ENCODE results near the gene ETNK2.
A peak's percentile ranks its signal among the peaks of the same experiment; 100 is the strongest.

ETNK2 gene

GRCh38 chr1:204161609-204162493, 10.0 kb upstream of the ETNK2 start:
- peaks cover 0 to 3% (median 2%) of the 10 kb centered on the region in 5 donors for H3K4me1 ChIP-seq (ENCODE audit: control insufficient read depth in 5 of 5, insufficient read depth in 5 of 5, low read length in 5 of 5)
- H3K9me3 ChIP-seq (ENCODE audit: control insufficient read depth in 5 of 5, low read length in 5 of 5) = no peaks in the 10 kb centered on the region
- no peak overlapping the region for H3K4me3 ChIP-seq (ENCODE audit: low read depth in 1 of 5, low read length in 5 of 5)
- H3K27ac ChIP-seq (ENCODE audit: low read depth, low read length) = no peak overlapping the region
- peaks cover 15 to 26% (median 22%) of the 10 kb centered on the region in 5 donors for H3K27me3 ChIP-seq (ENCODE audit: control insufficient read depth in 5 of 5, insufficient read depth in 4 of 5, low read length in 5 of 5)
- no peaks in the 10 kb centered on the region for H3K36me3 ChIP-seq (ENCODE audit: control insufficient read depth in 5 of 5, insufficient read depth in 5 of 5, low read length in 5 of 5)
- H3K9ac ChIP-seq (ENCODE audit: low read length in 5 of 5) = no peak overlapping the region

GRCh38 chr1:204157962-204158361, 6.1 kb upstream of the ETNK2 start:
- H3K27ac ChIP-seq (ENCODE audit: low read depth, low read length) = no peak overlapping the region
- peaks cover 0 to 4% (median 3%) of the 10 kb centered on the region in 5 donors for H3K4me1 ChIP-seq (ENCODE audit: control insufficient read depth in 5 of 5, insufficient read depth in 5 of 5, low read length in 5 of 5)
- no peaks in the 10 kb centered on the region for H3K36me3 ChIP-seq (ENCODE audit: control insufficient read depth in 5 of 5, insufficient read depth in 5 of 5, low read length in 5 of 5)
- H3K4me3 ChIP-seq (ENCODE audit: low read depth in 1 of 5, low read length in 5 of 5) = no peak overlapping the region
- H3K27me3 ChIP-seq (ENCODE audit: control insufficient read depth in 5 of 5, insufficient read depth in 4 of 5, low read length in 5 of 5) = peaks cover 7 to 38% (median 29%) of the 10 kb centered on the region in 5 donors
- no peaks in the 10 kb centered on the region for H3K9me3 ChIP-seq (ENCODE audit: control insufficient read depth in 5 of 5, low read length in 5 of 5)
- H3K9ac ChIP-seq (ENCODE audit: low read length in 5 of 5) = no peak overlapping the region

- H3K27me3 ChIP-seq (ENCODE audit: control insufficient read depth in 5 of 5, insufficient read depth in 4 of 5, low read length in 5 of 5) = peaks cover 0 to 36% (median 24%) of the 10 kb centered on the region in 5 donors
- H3K9me3 ChIP-seq (ENCODE audit: control insufficient read depth in 5 of 5, low read length in 5 of 5) = no peaks in the 10 kb centered on the region
- H3K27ac ChIP-seq (ENCODE audit: low read depth, low read length) = no peak overlapping the region
Observed at GRCh38 chr1:204155881-204156280, 4.0 kb upstream of the ETNK2 start.

GRCh38 chr1:204154568-204155255, 2.9 kb upstream of the ETNK2 start:
- Histone ChIP-seq H3K36me3 (ENCODE audit: control insufficient read depth in 5 of 5, insufficient read depth in 5 of 5, low read length in 5 of 5) (no peaks in the 10 kb centered on the region), H3K4me3 (ENCODE audit: low read depth in 1 of 5, low read length in 5 of 5) (no peak overlapping the region), H3K9me3 (ENCODE audit: control insufficient read depth in 5 of 5, low read length in 5 of 5) (no peaks in the 10 kb centered on the region), H3K4me1 (ENCODE audit: control insufficient read depth in 5 of 5, insufficient read depth in 5 of 5, low read length in 5 of 5) (peaks cover 0 to 18% (median 14%) of the 10 kb centered on the region in 5 donors), H3K27me3 (ENCODE audit: control insufficient read depth in 5 of 5, insufficient read depth in 4 of 5, low read length in 5 of 5) (peaks cover 0 to 29% (median 18%) of the 10 kb centered on the region in 5 donors), H3K27ac (ENCODE audit: low read depth, low read length) (no peak overlapping the region), H3K9ac (ENCODE audit: low read length in 5 of 5) (no peak overlapping the region)

More at GRCh38 chr1:204155881-204156280, 4.0 kb upstream of the ETNK2 start:
- Histone ChIP-seq H3K9ac (ENCODE audit: low read length in 5 of 5) (no peak overlapping the region), H3K4me3 (ENCODE audit: low read depth in 1 of 5, low read length in 5 of 5) (no peak overlapping the region), H3K36me3 (ENCODE audit: control insufficient read depth in 5 of 5, insufficient read depth in 5 of 5, low read length in 5 of 5) (no peaks in the 10 kb centered on the region), H3K4me1 (ENCODE audit: control insufficient read depth in 5 of 5, insufficient read depth in 5 of 5, low read length in 5 of 5) (peaks cover 0 to 17% (median 12%) of the 10 kb centered on the region in 5 donors)

GRCh38 chr1:204153667-204154066, 1.8 kb upstream of the ETNK2 start:
- Histone ChIP-seq H3K9me3 (ENCODE audit: control insufficient read depth in 5 of 5, low read length in 5 of 5) (no peaks in the 10 kb centered on the region), H3K9ac (ENCODE audit: low read length in 5 of 5) (no peak overlapping the region), H3K27ac (ENCODE audit: low read depth, low read length) (no peak overlapping the region), H3K4me3 (ENCODE audit: low read depth in 1 of 5, low read length in 5 of 5) (no peak overlapping the region), H3K27me3 (ENCODE audit: control insufficient read depth in 5 of 5, insufficient read depth in 4 of 5, low read length in 5 of 5) (peaks cover 0 to 29% (median 18%) of the 10 kb centered on the region in 5 donors), H3K4me1 (ENCODE audit: control insufficient read depth in 5 of 5, insufficient read depth in 5 of 5, low read length in 5 of 5) (peaks cover 0 to 18% (median 14%) of the 10 kb centered on the region in 5 donors), H3K36me3 (ENCODE audit: control insufficient read depth in 5 of 5, insufficient read depth in 5 of 5, low read length in 5 of 5) (no peaks in the 10 kb centered on the region)

- H3K27ac ChIP-seq (ENCODE audit: low read depth, low read length) = no peak overlapping the region
- H3K9me3 ChIP-seq (ENCODE audit: control insufficient read depth in 5 of 5, low read length in 5 of 5) = no peaks in the 10 kb centered on the region
- H3K9ac ChIP-seq (ENCODE audit: low read length in 5 of 5) = peak overlapping the region in 2 of 5 donors; percentile 4 to 57
- peaks cover 0 to 29% (median 18%) of the 10 kb centered on the region in 5 donors for H3K27me3 ChIP-seq (ENCODE audit: control insufficient read depth in 5 of 5, insufficient read depth in 4 of 5, low read length in 5 of 5)
- peaks cover 0 to 18% (median 14%) of the 10 kb centered on the region in 5 donors for H3K4me1 ChIP-seq (ENCODE audit: control insufficient read depth in 5 of 5, insufficient read depth in 5 of 5, low read length in 5 of 5)
- no peaks in the 10 kb centered on the region for H3K36me3 ChIP-seq (ENCODE audit: control insufficient read depth in 5 of 5, insufficient read depth in 5 of 5, low read length in 5 of 5)
- H3K4me3 ChIP-seq (ENCODE audit: low read depth in 1 of 5, low read length in 5 of 5) = peak overlapping the region in 4 of 5 donors; percentile 37 to 71 (median 55)
Observed at GRCh38 chr1:204152310-204153044, 633 bp upstream of the ETNK2 start.

- Histone ChIP-seq H3K4me3 (ENCODE audit: low read depth in 1 of 5, low read length in 5 of 5) (peak overlapping the region in 4 of 5 donors; percentile 57 to 71 (median 66)), H3K27me3 (ENCODE audit: control insufficient read depth in 5 of 5, insufficient read depth in 4 of 5, low read length in 5 of 5) (peaks cover 0 to 27% (median 18%) of the 10 kb centered on the region in 5 donors), H3K9me3 (ENCODE audit: control insufficient read depth in 5 of 5, low read length in 5 of 5) (no peaks in the 10 kb centered on the region), H3K36me3 (ENCODE audit: control insufficient read depth in 5 of 5, insufficient read depth in 5 of 5, low read length in 5 of 5) (no peaks in the 10 kb centered on the region), H3K27ac (ENCODE audit: low read depth, low read length) (no peak overlapping the region), H3K9ac (ENCODE audit: low read length in 5 of 5) (peak overlapping the region in 3 of 5 donors; percentile 61 to 77 (median 71)), H3K4me1 (ENCODE audit: control insufficient read depth in 5 of 5, insufficient read depth in 5 of 5, low read length in 5 of 5) (peaks cover 0 to 18% (median 13%) of the 10 kb centered on the region in 5 donors)
Observed at GRCh38 chr1:204150702-204151551, 917 bp downstream of the ETNK2 start.

GRCh38 chr1:204149635-204150565, 1.9 kb downstream of the ETNK2 start:
- H3K27ac ChIP-seq (ENCODE audit: low read depth, low read length) = no peak overlapping the region

More at GRCh38 chr1:204149635-204150565, 1.9 kb downstream of the ETNK2 start:
- Histone ChIP-seq H3K4me1 (ENCODE audit: control insufficient read depth in 5 of 5, insufficient read depth in 5 of 5, low read length in 5 of 5) (peaks cover 0 to 18% (median 13%) of the 10 kb centered on the region in 5 donors), H3K4me3 (ENCODE audit: low read depth in 1 of 5, low read length in 5 of 5) (no peak overlapping the region), H3K27me3 (ENCODE audit: control insufficient read depth in 5 of 5, insufficient read depth in 4 of 5, low read length in 5 of 5) (peaks cover 0 to 20% (median 16%) of the 10 kb centered on the region in 5 donors), H3K36me3 (ENCODE audit: control insufficient read depth in 5 of 5, insufficient read depth in 5 of 5, low read length in 5 of 5) (no peaks in the 10 kb centered on the region), H3K9ac (ENCODE audit: low read length in 5 of 5) (no peak overlapping the region), H3K9me3 (ENCODE audit: control insufficient read depth in 5 of 5, low read length in 5 of 5) (no peaks in the 10 kb centered on the region)
